Neural cell (in vitro differentiated cells): ENCODE measurements around the gene MAPT. TPM values are rescaled to one million over a fixed set of nuclear protein-coding genes. Genes with fewer than 3 reads are reported as not detected.

Experiments used
- H2AFZ ChIP-seq: fragments of 200-600, 300-800 bp; sonication (generic), shearing (Covaris generic); 2 replicates; pipeline ENCODE4 v1.6.0; 2014; ENCODE audit warnings: low read depth, mild to moderate bottlenecking, antibody characterized with exemption, low read length, moderate library complexity
- H3F3A ChIP-seq: fragments of 200-600 bp; shearing (Covaris generic); 2 replicates; pipeline ENCODE4 v1.6.1; 2016; ENCODE audit warnings: mild to moderate bottlenecking, moderate library complexity, mixed read lengths, antibody characterized with exemption, low read length; ENCODE audit not compliant: insufficient read depth, poor library complexity, severe bottlenecking
- H3K27ac ChIP-seq: fragments of 200-600, 300-800 bp; sonication (generic), shearing (Covaris generic); 2 replicates; pipeline ENCODE4 v1.5.1; 2014; ENCODE audit warnings: mild to moderate bottlenecking, low read length, moderate library complexity
- H3K27me3 ChIP-seq: fragments of 300-800, 200-600 bp; sonication (generic), shearing (Covaris generic); 2 replicates; pipeline ENCODE4 v1.6.0; 2014; ENCODE audit warnings: mild to moderate bottlenecking, low read depth, low read length, moderate library complexity; ENCODE audit not compliant: insufficient read depth
- H3K36me3 ChIP-seq: fragments of 300-800, 200-600 bp; sonication (generic), shearing (Covaris generic); 2 replicates; pipeline ENCODE4 v1.5.1; 2014; ENCODE audit warnings: mild to moderate bottlenecking, antibody characterized with exemption, low read length, moderate library complexity; ENCODE audit not compliant: insufficient read depth
- H3K4me2 ChIP-seq: fragments of 300-800, 200-600 bp; sonication (generic), shearing (Covaris generic); 2 replicates; pipeline ENCODE4 v1.6.0; 2014; ENCODE audit warnings: mild to moderate bottlenecking, low read length
- H3K4me3 ChIP-seq: fragments of 300-800, 200-600 bp; sonication (generic), shearing (Covaris generic); 2 replicates; pipeline ENCODE4 v1.5.1; 2014; ENCODE audit warnings: mild to moderate bottlenecking, low read length, moderate library complexity
- H3K79me2 ChIP-seq: fragments of 200-600 bp; shearing (Covaris generic); replicated peaks from 2 replicates; pipeline ENCODE4 v1.6.0; 2014; ENCODE audit warnings: mild to moderate bottlenecking, low read length, moderate library complexity; ENCODE audit not compliant: insufficient read depth
- H3K9ac ChIP-seq: fragments of 300-800, 200-600 bp; sonication (generic), shearing (Covaris generic); 2 replicates; pipeline ENCODE4 v1.6.1; 2016; ENCODE audit warnings: mild to moderate bottlenecking, low read length, mixed read lengths
- H3K9me2 ChIP-seq: fragments of 200-600 bp; shearing (Covaris generic); 2 replicates; pipeline ENCODE4 v1.6.1; 2016; ENCODE audit warnings: mild to moderate bottlenecking, low read length, mixed read lengths; ENCODE audit not compliant: insufficient read depth
- H3K9me3 ChIP-seq: fragments of 200-600, 300-800 bp; sonication (generic), shearing (Covaris generic); 2 replicates; pipeline ENCODE4 v1.6.1; 2016; ENCODE audit warnings: mild to moderate bottlenecking, mixed run types, low read length, moderate library complexity, mixed read lengths
- H4K20me1 ChIP-seq: fragments of 200-600 bp; shearing (Covaris generic); 2 replicates; pipeline ENCODE4 v1.6.1; 2016; ENCODE audit warnings: mild to moderate bottlenecking, mixed run types; ENCODE audit not compliant: insufficient read depth
- EP300 ChIP-seq: fragments of 450-650 bp; conservative IDR thresholded peaks from 2 replicates; pipeline ENCODE4 v1.6.1; 2014; ENCODE audit warnings: antibody characterized with exemption, mild to moderate bottlenecking, moderate library complexity; ENCODE audit not compliant: poor library complexity, severe bottlenecking
- EZH2 ChIP-seq: fragments of 200-600, 300-800 bp; shearing (Covaris generic), sonication (generic); IDR thresholded peaks from 2 replicates; pipeline ENCODE4 v1.6.1; 2014; ENCODE audit warnings: antibody characterized with exemption, low read length, borderline replicate concordance, mild to moderate bottlenecking; ENCODE audit not compliant: insufficient read depth, poor library complexity, severe bottlenecking
- MXI1 ChIP-seq: fragments of 450-650 bp; conservative IDR thresholded peaks from 2 replicates; pipeline ENCODE4 v1.6.1; 2014; ENCODE audit warnings: antibody characterized with exemption, mild to moderate bottlenecking; ENCODE audit not compliant: poor library complexity, severe bottlenecking
- POLR2AphosphoS5 ChIP-seq: IDR thresholded peaks from 2 replicates; pipeline ENCODE4 v1.6.1; 2012
- RAD21 ChIP-seq: fragments of 450-650 bp; conservative IDR thresholded peaks from 2 replicates; pipeline ENCODE4 v1.6.1; 2014; ENCODE audit warnings: antibody characterized with exemption, mild to moderate bottlenecking, moderate library complexity
- SMC3 ChIP-seq: fragments of 450-650 bp; conservative IDR thresholded peaks from 2 replicates; pipeline ENCODE4 v1.6.1; 2014; ENCODE audit warnings: antibody characterized with exemption, mild to moderate bottlenecking, moderate library complexity; ENCODE audit not compliant: poor library complexity
- TAF1 ChIP-seq: IDR thresholded peaks from 2 replicates; pipeline ENCODE4 v1.6.1; 2012; ENCODE audit warnings: low read depth
- polyA plus RNA-seq: library from polyadenylated mRNA; depleted of rRNA; stranded (reverse); fragments of >200 nt; gene quantifications from 2 replicates; pipeline ENCODE4 v1.2.3, GENCODE V29; 2014
- TF ChIP-seq, protein P1 (sequence below): fragments of 450-650 bp; IDR thresholded peaks from 2 replicates; pipeline ENCODE4 v1.5.1; 2014; ENCODE audit warnings: antibody characterized with exemption, mild to moderate bottlenecking, moderate library complexity; ENCODE audit not compliant: poor library complexity, severe bottlenecking
- TF ChIP-seq, protein P2 (sequence below): IDR thresholded peaks from 2 replicates; pipeline ENCODE4 v1.6.1; 2012; ENCODE audit warnings: borderline replicate concordance

The MAPT gene
- polyA plus RNA-seq, 1 donor from 2014 or later, result 94.5 TPM

DNA sequence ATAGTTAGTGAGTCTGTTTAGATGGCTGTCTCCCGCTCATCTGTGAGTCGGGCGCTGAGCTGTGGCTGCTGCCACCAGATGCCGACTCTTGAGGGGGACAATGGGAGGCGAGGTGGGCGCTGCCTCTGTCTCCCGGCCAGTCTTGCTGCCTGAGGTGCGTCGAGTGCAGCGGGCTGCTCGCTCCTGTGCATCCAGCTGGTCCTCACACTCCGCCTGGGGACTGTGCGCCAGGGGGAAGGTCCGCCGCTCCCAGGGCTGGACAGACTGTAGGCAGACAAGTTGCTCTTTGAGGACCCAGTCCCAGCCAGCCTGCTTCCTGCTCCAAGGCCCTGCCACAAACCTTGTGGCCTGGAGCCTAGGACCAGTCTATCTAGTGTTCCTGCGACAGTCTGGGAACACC is 137.1 kb downstream of the MAPT start:
- Histone ChIP-seq H3K4me2 (no peak overlapping the region), H2AFZ (no peak overlapping the region), H3K27ac (no peak overlapping the region), H3K9me2 (no peaks in the 10 kb centered on the region), H3K9me3 (no peaks in the 10 kb centered on the region), H3K9ac (no peak overlapping the region), H3K27me3 (no peaks in the 10 kb centered on the region), H3K36me3 (peaks cover 26% of the 10 kb centered on the region), H3K79me2 (no peaks in the 10 kb centered on the region), H3K4me3 (no peak overlapping the region), H3F3A (no peaks in the 10 kb centered on the region), H4K20me1 (peaks cover 4% of the 10 kb centered on the region)
- TF ChIP-seq MXI1 (no peak), POLR2AphosphoS5 (peak; percentile 38)

GRCh38 chr17:46031920-46032319 is 137.6 kb downstream of the MAPT start:
- Histone ChIP-seq H3K27me3 (no peaks in the 10 kb centered on the region), H3F3A (no peaks in the 10 kb centered on the region), H3K9me3 (no peaks in the 10 kb centered on the region), H3K36me3 (peaks cover 26% of the 10 kb centered on the region), H3K79me2 (no peaks in the 10 kb centered on the region), H3K27ac (no peak overlapping the region), H4K20me1 (peaks cover 4% of the 10 kb centered on the region), H3K9ac (no peak overlapping the region), H3K9me2 (no peaks in the 10 kb centered on the region), H3K4me2 (no peak overlapping the region), H3K4me3 (no peak overlapping the region), H2AFZ (no peak overlapping the region)
- TF ChIP-seq MXI1 (no peak), EP300 (no peak), RAD21 (no peak), TAF1 (no peak), EZH2 (no peak), SMC3 (no peak), POLR2AphosphoS5 (no peak)
- TF ChIP-seq, protein P1, sequence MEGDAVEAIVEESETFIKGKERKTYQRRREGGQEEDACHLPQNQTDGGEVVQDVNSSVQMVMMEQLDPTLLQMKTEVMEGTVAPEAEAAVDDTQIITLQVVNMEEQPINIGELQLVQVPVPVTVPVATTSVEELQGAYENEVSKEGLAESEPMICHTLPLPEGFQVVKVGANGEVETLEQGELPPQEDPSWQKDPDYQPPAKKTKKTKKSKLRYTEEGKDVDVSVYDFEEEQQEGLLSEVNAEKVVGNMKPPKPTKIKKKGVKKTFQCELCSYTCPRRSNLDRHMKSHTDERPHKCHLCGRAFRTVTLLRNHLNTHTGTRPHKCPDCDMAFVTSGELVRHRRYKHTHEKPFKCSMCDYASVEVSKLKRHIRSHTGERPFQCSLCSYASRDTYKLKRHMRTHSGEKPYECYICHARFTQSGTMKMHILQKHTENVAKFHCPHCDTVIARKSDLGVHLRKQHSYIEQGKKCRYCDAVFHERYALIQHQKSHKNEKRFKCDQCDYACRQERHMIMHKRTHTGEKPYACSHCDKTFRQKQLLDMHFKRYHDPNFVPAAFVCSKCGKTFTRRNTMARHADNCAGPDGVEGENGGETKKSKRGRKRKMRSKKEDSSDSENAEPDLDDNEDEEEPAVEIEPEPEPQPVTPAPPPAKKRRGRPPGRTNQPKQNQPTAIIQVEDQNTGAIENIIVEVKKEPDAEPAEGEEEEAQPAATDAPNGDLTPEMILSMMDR, result no peak
- TF ChIP-seq, protein P2, sequence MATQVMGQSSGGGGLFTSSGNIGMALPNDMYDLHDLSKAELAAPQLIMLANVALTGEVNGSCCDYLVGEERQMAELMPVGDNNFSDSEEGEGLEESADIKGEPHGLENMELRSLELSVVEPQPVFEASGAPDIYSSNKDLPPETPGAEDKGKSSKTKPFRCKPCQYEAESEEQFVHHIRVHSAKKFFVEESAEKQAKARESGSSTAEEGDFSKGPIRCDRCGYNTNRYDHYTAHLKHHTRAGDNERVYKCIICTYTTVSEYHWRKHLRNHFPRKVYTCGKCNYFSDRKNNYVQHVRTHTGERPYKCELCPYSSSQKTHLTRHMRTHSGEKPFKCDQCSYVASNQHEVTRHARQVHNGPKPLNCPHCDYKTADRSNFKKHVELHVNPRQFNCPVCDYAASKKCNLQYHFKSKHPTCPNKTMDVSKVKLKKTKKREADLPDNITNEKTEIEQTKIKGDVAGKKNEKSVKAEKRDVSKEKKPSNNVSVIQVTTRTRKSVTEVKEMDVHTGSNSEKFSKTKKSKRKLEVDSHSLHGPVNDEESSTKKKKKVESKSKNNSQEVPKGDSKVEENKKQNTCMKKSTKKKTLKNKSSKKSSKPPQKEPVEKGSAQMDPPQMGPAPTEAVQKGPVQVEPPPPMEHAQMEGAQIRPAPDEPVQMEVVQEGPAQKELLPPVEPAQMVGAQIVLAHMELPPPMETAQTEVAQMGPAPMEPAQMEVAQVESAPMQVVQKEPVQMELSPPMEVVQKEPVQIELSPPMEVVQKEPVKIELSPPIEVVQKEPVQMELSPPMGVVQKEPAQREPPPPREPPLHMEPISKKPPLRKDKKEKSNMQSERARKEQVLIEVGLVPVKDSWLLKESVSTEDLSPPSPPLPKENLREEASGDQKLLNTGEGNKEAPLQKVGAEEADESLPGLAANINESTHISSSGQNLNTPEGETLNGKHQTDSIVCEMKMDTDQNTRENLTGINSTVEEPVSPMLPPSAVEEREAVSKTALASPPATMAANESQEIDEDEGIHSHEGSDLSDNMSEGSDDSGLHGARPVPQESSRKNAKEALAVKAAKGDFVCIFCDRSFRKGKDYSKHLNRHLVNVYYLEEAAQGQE, result no peak

DNA sequence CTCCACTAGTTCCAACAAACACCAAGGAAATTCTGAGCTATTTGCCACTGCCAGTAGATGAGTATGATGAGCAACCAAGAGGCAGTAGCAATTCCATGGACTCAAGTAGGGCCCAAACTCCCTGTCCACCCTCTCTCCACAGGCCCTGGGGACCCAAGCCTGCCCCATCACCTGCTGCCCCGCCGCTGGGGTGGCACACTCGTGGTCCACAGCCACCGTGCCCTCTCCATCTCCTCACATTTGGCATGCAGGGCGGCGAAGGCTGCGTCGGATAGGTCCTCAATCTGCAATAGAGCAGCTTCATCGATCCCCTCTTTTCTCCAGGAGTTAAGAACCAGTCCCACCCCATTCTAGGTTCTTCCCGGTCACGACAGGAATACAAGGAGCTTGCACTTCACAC is 138.6 kb downstream of the MAPT start:
- Histone ChIP-seq H4K20me1 (peaks cover 4% of the 10 kb centered on the region), H3K27me3 (no peaks in the 10 kb centered on the region), H3K4me3 (no peak overlapping the region), H2AFZ (no peak overlapping the region), H3F3A (no peaks in the 10 kb centered on the region), H3K9ac (no peak overlapping the region), H3K9me2 (no peaks in the 10 kb centered on the region), H3K27ac (no peak overlapping the region), H3K9me3 (no peaks in the 10 kb centered on the region), H3K79me2 (no peaks in the 10 kb centered on the region), H3K4me2 (no peak overlapping the region), H3K36me3 (peaks cover 26% of the 10 kb centered on the region)
- TF ChIP-seq RAD21 (no peak), POLR2AphosphoS5 (peak; percentile 13), MXI1 (no peak), SMC3 (no peak), TAF1 (no peak)
- TF ChIP-seq, protein P2, result no peak
- TF ChIP-seq, protein P1, result no peak
